IMR-90 (cell line): Measurements from ENCODE around the gene SNX27. TPM values are rescaled to one million over a fixed set of nuclear protein-coding genes. Genes with fewer than 3 reads are reported as not detected.
A peak's percentile ranks its signal among the peaks of the same experiment; 100 is the strongest.

ENCODE experiments used
- ATAC-seq: fragments of 200-7000 bp; cut with Tn5 transposase; 2 replicates; pipeline ENCODE4 v1.9.1; 2020; ENCODE audit warnings: low read depth, mild to moderate bottlenecking, moderate library complexity
- BruUV-seq: library from RNA; stranded (reverse); fragments of 400-500 nt; replicated peaks from 2 replicates; lab custom pipeline; 2021; lab: Mats Ljungman, UMichigan
- CTCF ChIA-PET: fragments of 300-600 bp; formaldehyde crosslinking; extraction: SDS; loops from one replicate; lab custom pipeline; 2021; ENCODE audit warnings: antibody characterized with exemption; lab: Yijun Ruan, JAX
- POLR2A ChIA-PET: fragments of 300-600 bp; sonication (Branson Sonifier 250); formaldehyde crosslinking; loops from one replicate; lab custom pipeline; 2022; ENCODE audit warnings: antibody characterized with exemption; ENCODE audit not compliant: unreplicated experiment; lab: Charles Lee
- DNase-seq: peaks from one replicate; pipeline ENCODE4 v3.0.0; 2013
- H2AFZ ChIP-seq: replicated peaks from 2 replicates; pipeline ENCODE3; 2013; ENCODE audit warnings: low read length, mild to moderate bottlenecking; ENCODE audit not compliant: poor library complexity
- H2AK5ac ChIP-seq: 2 replicates; pipeline ENCODE4 v1.6.1; 2013; ENCODE audit warnings: low read depth, low read length, inconsistent platforms
- H2AK9ac ChIP-seq: replicated peaks from 2 replicates; pipeline ENCODE3; 2013; ENCODE audit warnings: mild to moderate bottlenecking, low read depth, low read length, moderate library complexity; ENCODE audit not compliant: poor library complexity
- H2BK120ac ChIP-seq: 2 replicates; pipeline ENCODE4 v1.6.1; 2013; ENCODE audit warnings: low read depth, low read length, inconsistent platforms
- H2BK15ac ChIP-seq: 3 replicates; pipeline ENCODE4 v1.6.1; 2013; ENCODE audit warnings: low read depth, low read length, inconsistent platforms
- H2BK20ac ChIP-seq: 2 replicates; pipeline ENCODE4 v1.6.1; 2013; ENCODE audit warnings: low read depth, mild to moderate bottlenecking, inconsistent platforms, low read length, moderate library complexity
- H2BK5ac ChIP-seq: 2 replicates; pipeline ENCODE4 v1.6.1; 2013; ENCODE audit warnings: mild to moderate bottlenecking, low read depth, low read length, inconsistent platforms; ENCODE audit not compliant: poor library complexity, severe bottlenecking
- H3K14ac ChIP-seq: replicated peaks from 2 replicates; pipeline ENCODE4 v1.6.1; 2013; ENCODE audit warnings: low read depth, low read length, inconsistent platforms
- H3K18ac ChIP-seq: 2 replicates; pipeline ENCODE4 v1.6.1; 2013; ENCODE audit warnings: low read depth, low read length, control low read depth
- H3K23ac ChIP-seq: 2 replicates; pipeline ENCODE4 v1.6.1; 2013; ENCODE audit warnings: low read depth, low read length, inconsistent platforms
- H3K27ac ChIP-seq: 2 replicates; pipeline ENCODE4 v1.5.1; 2013; ENCODE audit warnings: mild to moderate bottlenecking, control low read depth, low read length; ENCODE audit not compliant: insufficient read depth
- H3K27me3 ChIP-seq: 2 replicates; pipeline ENCODE4 v1.6.1; 2013; ENCODE audit warnings: low read length; ENCODE audit not compliant: control insufficient read depth, insufficient read depth
- H3K36me3 ChIP-seq: 2 replicates; pipeline ENCODE4 v1.6.1; 2013; ENCODE audit warnings: low read length, mixed read lengths; ENCODE audit not compliant: control insufficient read depth, insufficient read depth
- H3K4ac ChIP-seq: 2 replicates; pipeline ENCODE4 v1.6.1; 2013; ENCODE audit warnings: low read depth, low read length, inconsistent platforms
- H3K4me1 ChIP-seq: 2 replicates; pipeline ENCODE4 v1.6.1; 2013; ENCODE audit warnings: low read length, mixed read lengths; ENCODE audit not compliant: control insufficient read depth, insufficient read depth
- H3K4me2 ChIP-seq: 2 replicates; pipeline ENCODE4 v1.6.1; 2013; ENCODE audit warnings: low read depth, mild to moderate bottlenecking, control low read depth, low read length, moderate library complexity
- H3K4me3 ChIP-seq: 2 replicates; pipeline ENCODE4 v1.5.1; 2013; ENCODE audit warnings: low read depth, mild to moderate bottlenecking, control low read depth, low read length, moderate library complexity; ENCODE audit not compliant: insufficient read depth
- H3K56ac ChIP-seq: 2 replicates; pipeline ENCODE4 v1.6.1; 2013; ENCODE audit warnings: low read length, inconsistent platforms; ENCODE audit not compliant: insufficient read depth; ENCODE audit errors: extremely low read depth
- H3K79me1 ChIP-seq, 2 experiments: 2 replicates each; pipeline ENCODE4 v1.6.1; 2013; ENCODE audit warnings: low read length in 2 of 2, inconsistent platforms in 1 of 2, low read depth in 1 of 2
- H3K9ac ChIP-seq: 2 replicates; pipeline ENCODE4 v1.6.1; 2013; ENCODE audit warnings: low read depth, low read length, control low read depth
- H3K9me1 ChIP-seq: 2 replicates; pipeline ENCODE4 v1.6.1; 2013; ENCODE audit warnings: low read length, inconsistent platforms; ENCODE audit not compliant: insufficient read depth
- H3K9me3 ChIP-seq: 2 replicates; pipeline ENCODE4 v1.6.1; 2013; ENCODE audit warnings: low read length; ENCODE audit not compliant: control insufficient read depth, insufficient read depth
- H4K20me1 ChIP-seq: 2 replicates; pipeline ENCODE4 v1.6.1; 2013; ENCODE audit warnings: low read length, inconsistent platforms; ENCODE audit not compliant: insufficient read depth
- H4K5ac ChIP-seq: 2 replicates; pipeline ENCODE4 v1.6.1; 2013; ENCODE audit warnings: mild to moderate bottlenecking, low read depth, low read length, control low read depth
- H4K8ac ChIP-seq, 2 experiments: 2 replicates each; pipeline ENCODE4 v1.6.1; 2013; ENCODE audit warnings: low read depth in 2 of 2, low read length in 2 of 2, control low read depth in 1 of 2, inconsistent platforms in 1 of 2
- H4K91ac ChIP-seq: 2 replicates; pipeline ENCODE4 v1.6.1; 2013; ENCODE audit warnings: low read depth, low read length, inconsistent platforms; ENCODE audit not compliant: insufficient read depth
- BHLHE40 ChIP-seq: fragments of 150-350 bp; IDR thresholded peaks from 2 replicates; pipeline ENCODE4 v1.6.1; 2016; ENCODE audit warnings: mild to moderate bottlenecking, low read depth, low read length
- CEBPB ChIP-seq: IDR thresholded peaks from 2 replicates; pipeline ENCODE4 v1.6.1; 2012; ENCODE audit warnings: low read depth, low read length, improper control_type of control experiment
- CHD1 ChIP-seq: IDR thresholded peaks from 2 replicates; pipeline ENCODE4 v1.6.1; 2012; ENCODE audit warnings: low read depth, low read length, improper control_type of control experiment
- CTCF ChIP-seq: conservative IDR thresholded peaks from 2 replicates; pipeline ENCODE4 v1.5.1; 2012; ENCODE audit warnings: mild to moderate bottlenecking, low read depth, low read length, improper control_type of control experiment
- ELK1 ChIP-seq: fragments of 150-350 bp; IDR thresholded peaks from 2 replicates; pipeline ENCODE4 v1.6.1; 2016; ENCODE audit warnings: low read depth, mild to moderate bottlenecking, low read length, moderate library complexity, borderline replicate concordance
- FOS ChIP-seq: fragments of 150-350 bp; IDR thresholded peaks from 2 replicates; pipeline ENCODE4 v1.6.1; 2016; ENCODE audit warnings: low read depth, low read length
- MAFK ChIP-seq: IDR thresholded peaks from 2 replicates; pipeline ENCODE4 v1.6.1; 2012; ENCODE audit warnings: low read depth, low read length, improper control_type of control experiment
- MAZ ChIP-seq: IDR thresholded peaks from 2 replicates; pipeline ENCODE4 v1.6.1; 2012; ENCODE audit warnings: low read depth, mild to moderate bottlenecking, low read length, improper control_type of control experiment, moderate library complexity, borderline replicate concordance
- MXI1 ChIP-seq: IDR thresholded peaks from 2 replicates; pipeline ENCODE4 v1.6.1; 2012; ENCODE audit warnings: low read depth, mild to moderate bottlenecking, low read length, moderate library complexity, borderline replicate concordance
- NFE2L2 ChIP-seq: fragments of 150-350 bp; IDR thresholded peaks from 2 replicates; pipeline ENCODE4 v1.6.1; 2016; ENCODE audit warnings: low read depth, mild to moderate bottlenecking, low read length
- POLR2A ChIP-seq: IDR thresholded peaks from 2 replicates; pipeline ENCODE4 v1.6.1; 2012; ENCODE audit warnings: mild to moderate bottlenecking, low read depth, low read length
- RAD21 ChIP-seq: IDR thresholded peaks from 2 replicates; pipeline ENCODE4 v1.6.1; 2012; ENCODE audit warnings: low read length, improper control_type of control experiment
- RCOR1 ChIP-seq: IDR thresholded peaks from 2 replicates; pipeline ENCODE4 v1.6.1; 2012; ENCODE audit warnings: mild to moderate bottlenecking, low read length, improper control_type of control experiment; ENCODE audit not compliant: insufficient replicate concordance
- RFX5 ChIP-seq: IDR thresholded peaks from 2 replicates; pipeline ENCODE4 v1.8.0; 2012; ENCODE audit warnings: low read depth, mild to moderate bottlenecking, low read length, moderate library complexity
- SMC3 ChIP-seq: fragments of 150-350 bp; IDR thresholded peaks from 2 replicates; pipeline ENCODE4 v1.6.1; 2016; ENCODE audit warnings: low read depth, mild to moderate bottlenecking, antibody characterized with exemption, low read length, moderate library complexity
- WGBS, 2 experiments: methylation state at CpG; one replicate each; pipeline versions ENCODE4 v1.1.5 to v1.1.7; 2013; ENCODE audit warnings: missing lambda C conversion rate in 2 of 2; ENCODE audit not compliant: insufficient read length in 1 of 2; ENCODE audit errors: extremely low coverage in 2 of 2; 5-methylcytosine and 5-hydroxymethylcytosine counted together
- dilution Hi-C: fragments of 300-500 bp; cut with HindIII; formaldehyde crosslinking; loops from one replicate; pipeline ENCODE4 v1.14.3; 2018; ENCODE audit warnings: low sequenced_read_pairs; ENCODE audit not compliant: unreplicated experiment
- in situ Hi-C: fragments of 300-500 bp; cut with MboI; formaldehyde crosslinking; loops from 3 replicates; pipeline ENCODE4 v1.14.3; 2019; ENCODE audit warnings: low sequenced_read_pairs, inconsistent platforms, mixed read lengths
- intact Hi-C: fragments of 100-400 bp; cut with micrococcal nuclease; formaldehyde crosslinking; loops from 2 replicates; pipeline ENCODE4 v1.10.0; 2022
- polyA plus RNA-seq, 3 experiments: library from polyadenylated mRNA; depleted of rRNA; stranded (reverse); fragments of >200 nt; gene quantifications; 2 replicates each; pipeline ENCODE4 v1.2.3, GENCODE V29; 2012; ENCODE audit warnings: low replicate concordance in 1 of 3
- total RNA-seq: library from RNA; depleted of rRNA; stranded (reverse); fragments of >200 nt; gene quantifications from 2 replicates; pipeline ENCODE4 v1.2.3, GENCODE V29; 2012
- TF ChIP-seq, protein P1 (sequence below): fragments of 150-350 bp; IDR thresholded peaks from 2 replicates; pipeline ENCODE4 v1.6.1; 2017; ENCODE audit warnings: mild to moderate bottlenecking, antibody characterized with exemption, low read length, low read depth

Gene SNX27
- total and polyA plus RNA-seq, 2 of the 4 experiments (the other 2 are of a cell fraction) = 12.3 to 25.6 TPM

DNA sequence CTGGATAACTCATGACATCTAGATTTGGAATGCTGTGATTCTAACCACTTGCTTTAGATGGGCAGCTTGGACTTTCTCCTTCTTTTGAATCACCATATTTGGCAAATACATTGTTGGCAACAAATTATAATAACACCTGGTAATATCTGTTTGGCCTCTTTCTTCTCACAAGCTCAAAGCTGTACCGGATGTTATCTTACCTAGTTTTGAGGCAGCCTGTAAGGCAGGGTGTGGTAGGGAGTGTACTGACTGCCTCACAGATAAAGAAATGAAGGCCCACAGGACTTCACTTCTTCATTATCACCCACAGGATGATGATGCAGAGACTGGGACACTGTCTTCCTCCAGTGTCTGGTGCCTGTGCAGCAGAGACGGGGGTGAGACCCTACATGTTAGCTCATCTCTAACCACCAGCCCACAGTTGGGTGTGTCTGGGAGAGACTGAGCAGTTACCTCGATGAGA lies 43.2 kb upstream of the SNX27 start:
- no TSS peak for BruUV-seq
- CTCF ChIA-PET = interaction anchor here (0.6 kb wide), 1 partner anchor 174 kb away, joined by 3 read pairs; no protein-coding TSS in a partner anchor
- POLR2A ChIA-PET = no interaction called here

More for the DNA sequence above, 43.2 kb upstream of the SNX27 start:
- no peaks in the 10 kb centered on the region for H3K27me3 ChIP-seq
- no peak for TF ChIP-seq RFX5
- no peak for TF ChIP-seq MXI1
- no peak for TF ChIP-seq SMC3
- no peak for TF ChIP-seq ELK1
- no peak for TF ChIP-seq RAD21
- no peak for TF ChIP-seq NFE2L2
- TF ChIP-seq MAFK = no peak
- no peak for TF ChIP-seq BHLHE40
- TF ChIP-seq CTCF = no peak
- TF ChIP-seq CEBPB = no peak
- no peak for TF ChIP-seq RCOR1
- TF ChIP-seq, protein P1, sequence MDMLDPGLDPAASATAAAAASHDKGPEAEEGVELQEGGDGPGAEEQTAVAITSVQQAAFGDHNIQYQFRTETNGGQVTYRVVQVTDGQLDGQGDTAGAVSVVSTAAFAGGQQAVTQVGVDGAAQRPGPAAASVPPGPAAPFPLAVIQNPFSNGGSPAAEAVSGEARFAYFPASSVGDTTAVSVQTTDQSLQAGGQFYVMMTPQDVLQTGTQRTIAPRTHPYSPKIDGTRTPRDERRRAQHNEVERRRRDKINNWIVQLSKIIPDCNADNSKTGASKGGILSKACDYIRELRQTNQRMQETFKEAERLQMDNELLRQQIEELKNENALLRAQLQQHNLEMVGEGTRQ = no peak
- TF ChIP-seq POLR2A = no peak
- no peak for TF ChIP-seq FOS
- TF ChIP-seq CHD1 = no peak
- no peak for TF ChIP-seq MAZ
- intact Hi-C loops (no loop called here), dilution Hi-C loops (no loop called here), in situ Hi-C loops (no loop called here)
- no peak overlapping the region for H3K56ac ChIP-seq
- H2BK20ac ChIP-seq = no peak overlapping the region
- no peak overlapping the region for H3K27ac ChIP-seq
- H3K4ac ChIP-seq = no peak overlapping the region
- no peak overlapping the region for H3K4me3 ChIP-seq
- WGBS, 2 experiments = no CpG with 5 or more reads among the region's 3 CpGs
- H3K36me3 ChIP-seq = peaks cover 41% of the 10 kb centered on the region
- no peak overlapping the region for H3K4me2 ChIP-seq
- no peak overlapping the region for H4K91ac ChIP-seq
- no peak overlapping the region for H2BK15ac ChIP-seq
- DNase-seq = no peak
- no peak for ATAC-seq
- H2BK5ac ChIP-seq = no peak overlapping the region
- no peaks in the 10 kb centered on the region for H3K9me3 ChIP-seq
- no peak overlapping the region for H3K23ac ChIP-seq
- H2AFZ ChIP-seq = no peak overlapping the region
- H2AK5ac ChIP-seq = no peak overlapping the region
- no peak overlapping the region for H3K18ac ChIP-seq
- no peak overlapping the region for H4K8ac ChIP-seq
- no peak overlapping the region for H3K9ac ChIP-seq
- peak overlapping the region; percentile 23 for H2AK9ac ChIP-seq
- H3K9me1 ChIP-seq = peaks cover 10% of the 10 kb centered on the region; the same call in 1 of the 2 replicates
- no peak overlapping the region for H2BK120ac ChIP-seq
- no peak overlapping the region for H3K14ac ChIP-seq
- no peaks in the 10 kb centered on the region for H3K4me1 ChIP-seq
- H4K20me1 ChIP-seq = no peaks in the 10 kb centered on the region; the same call in 1 of the 2 replicates
- peaks cover 0 to 14% of the 10 kb centered on the region in 2 experiments; a peak in 1 of 4 replicates for H3K79me1 ChIP-seq
- H4K5ac ChIP-seq = no peak overlapping the region
